Suppressor macrophage treated with lipopolysaccharide for 1 hour (primary cell): ENCODE data around the gene AWAT1.
"Not testable (repeated sequence)": the region's sequence is repeated elsewhere in the genome, so short reads cannot be mapped to it uniquely, and the experiment has no call there.

ENCODE experiments used
- DNase-seq, 3 donors: peaks; one replicate each; pipeline ENCODE4 v3.0.0-alpha.2; 2020 to 2022

The AWAT1 gene

DNA sequence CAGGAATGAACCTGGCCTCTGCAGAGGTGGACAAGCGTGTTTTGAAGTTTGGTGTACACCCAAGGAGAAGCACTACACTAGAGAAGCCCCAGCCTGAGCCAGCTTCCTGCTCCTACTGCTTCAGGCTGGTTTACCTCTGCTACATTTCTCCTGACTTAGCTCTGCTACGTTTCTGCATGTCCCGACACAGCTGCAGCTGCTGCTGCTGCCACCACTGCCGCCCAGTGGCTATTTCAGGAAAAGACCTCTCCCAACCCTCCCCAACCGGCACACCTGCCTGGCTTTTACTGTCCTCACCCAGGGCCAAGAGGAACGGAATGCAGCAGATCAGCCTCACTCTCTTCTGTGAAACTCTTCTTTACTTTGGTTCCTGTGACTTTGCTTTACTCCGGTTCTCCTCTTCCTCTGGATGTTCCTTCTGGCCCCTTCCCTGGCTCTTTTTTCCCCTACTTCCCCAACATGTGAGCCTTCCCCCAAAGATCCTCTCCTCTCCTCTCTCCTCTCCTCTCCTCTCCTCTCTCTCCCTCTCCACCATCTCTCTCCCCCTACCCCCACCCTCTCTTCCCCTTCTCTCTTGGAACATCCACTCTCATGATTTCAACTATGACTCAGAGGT is 28.6 kb downstream of the AWAT1 start:
- peak in 2 of 3 donors; percentile 1 for DNase-seq

DNA sequence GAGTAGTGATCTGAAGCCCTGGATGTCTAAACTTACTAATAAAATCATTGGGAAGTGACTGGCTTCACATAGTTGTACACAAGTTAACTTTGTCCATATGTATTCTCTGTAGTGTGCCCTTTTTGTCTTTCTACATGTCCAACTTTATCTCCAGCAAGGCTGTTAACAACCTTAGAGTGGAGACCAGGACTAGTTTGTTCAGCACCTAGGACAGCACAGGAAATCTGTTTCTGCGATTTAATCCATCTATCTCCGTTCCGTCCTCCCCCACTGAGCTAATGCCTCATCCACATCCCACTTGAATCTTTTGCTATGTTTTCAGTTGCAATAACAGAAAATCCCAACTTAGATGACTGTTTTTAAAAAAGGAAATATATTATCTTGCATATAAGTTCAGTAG is 30.3 kb downstream of the AWAT1 start:
- DNase-seq, result no peak

DNA sequence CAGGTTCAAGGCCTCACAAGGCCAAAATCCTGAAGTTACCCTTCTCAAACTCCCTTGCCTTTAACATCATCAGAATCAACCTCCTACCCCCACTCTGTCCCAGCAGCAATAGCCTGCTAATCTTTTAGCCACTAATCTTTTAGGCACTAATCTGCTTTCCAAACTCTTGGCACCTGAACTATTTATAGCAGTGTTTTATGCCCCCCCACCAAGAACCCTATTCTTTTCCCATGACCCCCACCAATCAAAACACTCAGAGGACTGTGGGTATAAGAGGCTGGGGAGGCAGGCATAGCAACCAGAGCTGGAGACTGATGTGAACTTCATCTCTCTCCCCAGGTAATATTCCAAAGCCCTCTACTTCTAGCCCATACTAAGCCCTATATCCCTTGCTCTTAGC is 33.6 kb downstream of the AWAT1 start, which contains the start of gene ARR3:
TSS of gene ARR3 (plus strand) at position 301 of the 400 bp plus-strand sequence. CDS start 1,052 bp downstream, outside the sequence.
- DNase-seq, result no peak

DNA sequence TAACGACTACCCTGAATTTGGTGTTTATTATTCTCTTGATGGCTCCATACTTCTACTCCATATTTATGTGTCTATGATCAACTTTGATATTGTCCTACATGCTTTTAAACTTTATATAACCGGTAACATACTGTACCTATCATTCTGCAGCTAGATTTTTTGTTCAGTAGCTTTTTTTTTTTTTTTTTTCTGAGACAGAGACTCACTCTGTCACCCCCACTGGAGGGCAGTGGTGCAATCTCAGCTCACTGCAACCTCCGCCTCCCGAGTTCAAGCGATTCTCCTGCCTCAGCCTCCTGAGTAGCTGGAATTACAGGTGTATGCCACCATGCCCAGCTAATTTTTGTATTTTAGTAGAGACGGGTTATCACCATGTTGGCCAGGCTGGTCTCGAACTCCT is 39.6 kb downstream of the AWAT1 start:
- DNase-seq, result not testable (repeated sequence)

DNA sequence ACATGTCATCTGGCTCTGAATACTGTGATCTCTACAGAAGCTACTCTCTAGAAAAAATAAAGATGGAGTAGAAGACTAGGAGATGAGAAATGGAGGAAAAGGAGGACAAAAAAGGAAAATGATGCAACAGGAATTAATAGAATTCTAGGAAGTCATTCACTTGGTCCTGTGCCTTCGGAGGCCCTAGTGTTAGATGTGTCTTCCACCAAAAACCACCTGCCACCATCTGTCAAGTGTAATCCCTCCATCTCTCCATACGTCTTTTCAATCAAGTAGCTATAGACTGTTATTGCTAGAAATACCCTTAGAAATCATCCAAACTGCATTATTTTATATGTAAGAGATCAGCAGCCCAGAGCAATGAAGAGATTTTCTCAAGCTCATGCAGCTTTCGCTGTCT is 44.6 kb downstream of the AWAT1 start:
- DNase-seq, result no peak

DNA sequence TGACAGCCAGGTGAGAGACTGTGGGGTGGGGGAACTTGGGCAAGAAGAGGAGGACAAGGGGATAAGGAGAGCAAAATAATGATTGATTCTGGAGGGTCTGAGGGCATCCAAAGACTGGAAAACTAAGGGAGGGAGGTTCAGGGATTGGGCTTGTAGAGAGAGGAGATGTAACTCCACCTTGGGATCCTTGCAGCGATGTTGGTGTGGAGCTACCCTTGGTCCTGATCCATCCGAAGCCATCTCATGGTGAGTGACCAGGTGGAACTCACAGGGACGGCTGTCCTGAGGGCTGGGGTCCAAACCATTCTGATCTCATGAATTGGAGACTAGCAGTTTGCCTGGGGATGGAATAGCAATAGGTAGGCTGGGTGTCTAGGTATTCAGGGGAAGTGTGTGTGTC is 46.1 kb downstream of the AWAT1 start:
- no peak for DNase-seq

DNA sequence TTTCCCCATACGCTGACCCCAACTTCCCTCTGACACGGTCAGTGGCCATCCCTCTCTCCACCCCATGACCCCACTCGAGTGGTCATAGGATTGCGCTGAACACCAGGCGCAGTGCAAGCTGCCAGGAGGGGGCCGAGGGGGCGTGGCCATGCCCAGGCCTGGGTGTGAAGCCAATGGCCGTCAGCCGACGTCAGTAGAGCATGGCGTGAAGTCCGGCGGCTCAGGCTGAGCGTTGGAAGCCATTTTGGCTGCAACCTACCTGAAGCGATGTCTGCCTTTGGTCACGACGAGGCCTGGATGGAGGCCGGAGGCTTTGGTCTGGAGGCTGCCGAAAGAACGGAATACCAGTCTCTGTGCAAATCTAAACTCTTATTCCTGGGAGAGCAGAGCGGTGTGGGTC is 47.5 kb downstream of the AWAT1 start, which contains the start of gene RAB41:
TSS of gene RAB41 (plus strand) at position 222 of the 400 bp plus-strand sequence. CDS start at position 268, 46 bp downstream.
- DNase-seq, result no peak

DNA sequence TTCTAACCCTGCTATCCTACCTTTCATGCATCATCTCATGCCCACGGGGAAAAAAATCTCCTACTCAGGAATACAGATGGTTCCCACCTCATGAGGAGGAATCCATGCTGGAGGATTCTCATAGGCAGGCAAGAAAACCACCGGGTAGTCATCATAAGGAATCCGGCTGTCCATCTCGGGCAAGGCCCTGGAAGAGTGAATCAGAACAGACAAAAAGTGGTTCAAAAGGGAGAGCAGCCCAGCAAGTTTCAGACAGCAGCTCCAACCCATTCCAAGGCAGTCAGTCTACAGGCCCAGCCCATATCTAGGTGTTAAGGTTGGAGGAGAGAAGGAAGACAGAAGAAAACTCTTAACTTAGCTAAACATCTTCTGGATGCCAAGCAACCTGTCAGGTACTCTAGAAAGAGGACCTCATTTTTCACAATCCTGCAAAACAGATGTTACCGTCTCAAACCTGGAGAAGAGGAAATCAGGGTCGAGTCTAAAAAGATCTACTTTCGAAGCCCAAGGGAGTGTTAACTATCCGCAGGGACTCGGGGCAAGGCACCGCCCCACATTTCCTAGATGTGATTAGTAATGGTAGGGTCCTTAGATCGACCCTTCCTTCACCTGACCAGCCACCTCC is 54.8 kb downstream of the AWAT1 start:
- no peak for DNase-seq
